Dermis blood vessel endothelial cell (primary cell): ENCODE data around the gene LPCAT4. TPM values are rescaled to one million over a fixed set of nuclear protein-coding genes. Genes with fewer than 3 reads are reported as not detected.
A peak's percentile ranks its signal among the peaks of the same experiment; 100 is the strongest.
"Not testable (repeated sequence)": the region's sequence is repeated elsewhere in the genome, so short reads cannot be mapped to it uniquely, and the experiment has no call there.

ENCODE experiments used
- DNase-seq: peaks from one replicate; pipeline ENCODE4 v3.0.0; 2010
- total RNA-seq: library from RNA; depleted of rRNA; stranded (reverse); fragments of >200 nt; gene quantifications from 2 replicates; pipeline ENCODE4 v1.2.3, GENCODE V29; 2014

The LPCAT4 gene
- total RNA-seq, result 8.5 and 9.5 TPM in 2 replicates

GRCh38 chr15:34367101-34368081 lies at the start of gene LPCAT4:
Gene LPCAT4 (minus strand): TSS chr15:34367196. CDS start chr15:34367100, 96 bp downstream.
- peak; percentile 93 for DNase-seq

- not testable (repeated sequence) for DNase-seq
These were observed 42.5 kb upstream of the LPCAT4 start for GRCh38 chr15:34409511-34409910.

GRCh38 chr15:34408973-34409372 lies 42.0 kb upstream of the LPCAT4 start:
- not testable (repeated sequence) for DNase-seq

GRCh38 chr15:34403899-34404298 lies 36.9 kb upstream of the LPCAT4 start:
- DNase-seq, result not testable (repeated sequence)

- not testable (repeated sequence) for DNase-seq
These were observed 36.2 kb upstream of the LPCAT4 start for GRCh38 chr15:34403160-34403598.

- DNase-seq, result not testable (repeated sequence)
These were observed 30.8 kb upstream of the LPCAT4 start for GRCh38 chr15:34397637-34398259.

- not testable (repeated sequence) for DNase-seq
These were observed 26.0 kb upstream of the LPCAT4 start for GRCh38 chr15:34392981-34393380.

- DNase-seq, result not testable (repeated sequence)
These were observed 22.6 kb upstream of the LPCAT4 start for GRCh38 chr15:34389594-34390086.

GRCh38 chr15:34381829-34382521 lies 15.0 kb upstream of the LPCAT4 start:
- DNase-seq, result not testable (repeated sequence)

GRCh38 chr15:34380491-34380890 lies 13.5 kb upstream of the LPCAT4 start:
- not testable (repeated sequence) for DNase-seq

- no peak for DNase-seq
These were observed 9.9 kb upstream of the LPCAT4 start for GRCh38 chr15:34376856-34377255.

GRCh38 chr15:34375541-34375940 lies 8.5 kb upstream of the LPCAT4 start:
- not testable (repeated sequence) for DNase-seq

GRCh38 chr15:34374816-34375215 lies 7.8 kb upstream of the LPCAT4 start:
- DNase-seq, result no peak

- no peak for DNase-seq
These were observed 7.0 kb upstream of the LPCAT4 start for GRCh38 chr15:34373951-34374350.

- DNase-seq, result no peak
These were observed 3.6 kb upstream of the LPCAT4 start for GRCh38 chr15:34370643-34371042.

GRCh38 chr15:34370129-34370528 lies 3.1 kb upstream of the LPCAT4 start:
- DNase-seq, result no peak

GRCh38 chr15:34366271-34367065 lies 528 bp downstream of the LPCAT4 start:
- peak; percentile 41 for DNase-seq

- no peak for DNase-seq
These were observed 1.2 kb downstream of the LPCAT4 start for GRCh38 chr15:34365836-34366235.

GRCh38 chr15:34365091-34365825 lies 1.7 kb downstream of the LPCAT4 start:
- no peak for DNase-seq

GRCh38 chr15:34364041-34364440 lies 3.0 kb downstream of the LPCAT4 start:
- DNase-seq, result no peak
